Measurements from ENCODE around the gene NDUFC1. TPM values are rescaled to one million over a fixed set of nuclear protein-coding genes. Genes with fewer than 3 reads are reported as not detected.

The NDUFC1 gene
- total RNA-seq, 4 donors from 2014 or later: 23.9 to 34.5 (median 29.7) TPM

DNA sequence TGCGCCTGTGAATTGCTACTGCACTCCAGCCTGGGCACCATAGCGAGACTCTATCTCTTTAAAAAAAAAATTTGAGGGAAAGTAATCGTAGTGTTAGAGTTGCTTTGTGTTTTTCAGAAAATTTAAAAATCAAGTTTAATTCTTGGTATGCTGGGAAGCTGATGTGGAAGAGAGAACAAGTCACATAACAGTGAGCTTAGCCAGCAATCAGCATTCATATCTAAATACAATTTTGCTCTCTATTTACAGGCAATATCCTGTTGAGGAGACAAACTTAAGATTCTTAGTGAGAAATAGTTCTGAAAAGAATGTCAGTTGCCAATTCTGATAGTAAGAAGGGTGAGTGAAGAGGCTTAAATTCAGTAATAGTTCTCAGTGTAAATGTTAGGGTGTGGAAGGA lies 9.6 kb upstream of the NDUFC1 start:
- ATAC-seq (ENCODE audit: low FRiP score): no peak
- no peak for DNase-seq (ENCODE audit: low spot score)

DNA sequence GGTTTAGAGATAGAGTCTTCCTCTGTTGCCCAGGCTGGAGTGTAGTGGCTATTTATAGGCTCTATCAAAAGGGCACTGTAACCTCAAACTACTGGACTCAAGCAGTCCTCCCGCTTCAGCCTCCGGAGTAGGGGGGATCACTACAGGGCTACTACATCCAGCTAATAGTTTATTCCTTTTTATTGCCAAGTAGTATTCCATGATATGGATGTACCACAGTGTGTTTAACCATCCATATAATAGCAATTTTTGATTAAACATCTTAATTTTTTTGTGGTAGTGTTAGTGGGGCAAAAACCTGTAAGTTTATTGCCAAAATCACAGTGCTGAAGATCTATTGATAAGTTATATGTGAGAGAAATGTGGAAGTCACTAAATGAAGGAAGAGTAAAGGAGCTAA lies 2.6 kb upstream of the NDUFC1 start:
- ATAC-seq (ENCODE audit: low FRiP score): no peak
- TF ChIP-seq, protein P1, sequence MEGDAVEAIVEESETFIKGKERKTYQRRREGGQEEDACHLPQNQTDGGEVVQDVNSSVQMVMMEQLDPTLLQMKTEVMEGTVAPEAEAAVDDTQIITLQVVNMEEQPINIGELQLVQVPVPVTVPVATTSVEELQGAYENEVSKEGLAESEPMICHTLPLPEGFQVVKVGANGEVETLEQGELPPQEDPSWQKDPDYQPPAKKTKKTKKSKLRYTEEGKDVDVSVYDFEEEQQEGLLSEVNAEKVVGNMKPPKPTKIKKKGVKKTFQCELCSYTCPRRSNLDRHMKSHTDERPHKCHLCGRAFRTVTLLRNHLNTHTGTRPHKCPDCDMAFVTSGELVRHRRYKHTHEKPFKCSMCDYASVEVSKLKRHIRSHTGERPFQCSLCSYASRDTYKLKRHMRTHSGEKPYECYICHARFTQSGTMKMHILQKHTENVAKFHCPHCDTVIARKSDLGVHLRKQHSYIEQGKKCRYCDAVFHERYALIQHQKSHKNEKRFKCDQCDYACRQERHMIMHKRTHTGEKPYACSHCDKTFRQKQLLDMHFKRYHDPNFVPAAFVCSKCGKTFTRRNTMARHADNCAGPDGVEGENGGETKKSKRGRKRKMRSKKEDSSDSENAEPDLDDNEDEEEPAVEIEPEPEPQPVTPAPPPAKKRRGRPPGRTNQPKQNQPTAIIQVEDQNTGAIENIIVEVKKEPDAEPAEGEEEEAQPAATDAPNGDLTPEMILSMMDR (IDR thresholded peaks at IDR 0.05): no peak
- no peak for DNase-seq (ENCODE audit: low spot score)

More for the DNA sequence above, 9.6 kb upstream of the NDUFC1 start:
- TF ChIP-seq, protein P1 (IDR thresholded peaks at IDR 0.05): no peak

DNA sequence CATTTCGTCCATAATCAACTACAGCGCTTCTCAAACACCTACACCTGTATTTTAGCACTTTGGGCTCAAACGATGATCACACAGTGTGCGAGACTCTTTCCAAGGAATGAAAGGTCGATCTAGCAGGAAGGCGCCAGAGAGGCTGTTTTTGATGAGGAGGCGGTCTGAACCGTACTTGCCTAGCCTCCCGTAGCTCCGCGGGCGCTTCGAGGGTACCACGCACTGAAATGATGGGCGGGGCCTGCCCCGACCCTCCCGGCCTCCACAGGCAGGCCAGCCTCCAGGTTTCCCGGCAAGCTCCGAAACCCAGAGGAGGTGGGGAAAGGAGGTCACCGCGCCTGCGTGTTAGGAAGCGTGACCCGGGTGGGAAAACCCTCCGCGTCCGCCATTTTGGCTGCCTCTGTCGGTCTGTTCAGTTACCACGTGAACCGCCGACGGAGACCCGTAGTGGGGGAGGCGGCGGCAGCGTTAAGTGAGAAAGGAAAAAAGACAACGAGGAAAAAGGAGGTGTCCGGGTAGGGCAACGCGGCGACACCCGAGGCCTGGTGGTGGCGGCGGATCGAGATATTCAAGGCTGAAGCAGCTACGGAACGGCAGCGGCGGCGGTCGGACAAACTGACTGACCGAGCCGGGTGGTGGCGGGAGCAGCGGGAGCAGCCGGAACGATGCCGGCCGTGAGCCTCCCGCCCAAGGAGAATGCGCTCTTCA lies 1.0 kb downstream of the NDUFC1 start, which contains the start of gene NAA15:
TSS of gene NAA15 (plus strand) at position 393 of the 708 bp plus-strand sequence. CDS start at position 666, 273 bp downstream.
- peak; percentile 82 for DNase-seq (ENCODE audit: low spot score)
- TF ChIP-seq, protein P1 (IDR thresholded peaks at IDR 0.05): no peak
- ATAC-seq (ENCODE audit: low FRiP score): peak; percentile 96

DNA sequence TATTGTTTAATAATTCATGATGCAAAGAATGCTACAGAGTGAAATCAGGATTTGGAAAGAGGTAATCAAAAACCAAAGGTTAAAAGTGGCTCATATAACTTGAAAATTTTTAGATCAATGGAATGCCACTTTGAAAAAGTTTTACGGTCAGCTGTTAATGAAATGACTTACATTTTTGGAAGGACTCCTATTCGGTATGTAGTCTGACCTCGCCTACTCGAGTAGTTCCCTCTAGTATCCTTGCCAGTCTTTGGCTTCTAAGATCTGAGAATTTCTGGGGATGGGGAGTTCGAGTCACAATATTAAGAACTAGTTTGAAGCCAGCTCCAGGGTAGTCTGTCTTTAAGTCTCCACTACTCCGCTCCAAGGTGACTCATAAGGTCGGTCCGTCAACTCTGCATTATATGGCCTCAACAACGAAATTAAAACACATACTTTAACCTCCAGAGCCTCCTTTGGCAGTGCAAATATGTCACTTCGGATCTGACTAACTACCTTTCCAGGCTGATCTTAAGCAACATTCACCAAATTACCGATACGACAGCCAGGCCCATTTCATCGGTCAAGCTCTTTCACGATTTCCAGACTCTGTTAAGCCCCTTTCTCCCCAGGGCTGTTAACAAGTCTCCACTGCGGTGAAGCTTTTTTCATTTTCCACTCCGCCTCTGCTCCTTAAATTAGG lies 1.7 kb downstream of the NDUFC1 start:
- ATAC-seq (ENCODE audit: low FRiP score) (peak; percentile 65), DNase-seq (ENCODE audit: low spot score) (no peak)
- TF ChIP-seq, protein P1 (IDR thresholded peaks at IDR 0.05): no peak

DNA sequence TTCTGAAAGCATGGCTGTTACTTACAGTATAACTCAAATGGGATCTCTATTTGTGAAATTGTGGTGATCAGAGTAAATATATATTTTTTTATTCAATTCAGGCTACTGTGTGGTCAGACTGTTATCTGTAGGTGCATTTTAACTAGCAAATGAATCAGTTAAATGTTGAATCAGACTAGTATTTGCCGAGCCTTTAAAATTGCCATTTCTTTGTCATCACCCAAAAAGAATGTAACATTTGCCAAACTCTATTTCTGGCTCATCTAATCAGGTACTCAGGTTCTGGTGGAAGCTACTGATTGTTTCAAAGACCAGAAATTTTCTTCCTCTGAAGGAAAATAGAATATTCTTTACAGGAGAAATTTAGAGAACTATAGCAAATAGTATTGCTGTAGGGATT lies 2.7 kb downstream of the NDUFC1 start:
- TF ChIP-seq, protein P1 (IDR thresholded peaks at IDR 0.05): no peak
- DNase-seq (ENCODE audit: low spot score): no peak
- no peak for ATAC-seq (ENCODE audit: low FRiP score)

DNA sequence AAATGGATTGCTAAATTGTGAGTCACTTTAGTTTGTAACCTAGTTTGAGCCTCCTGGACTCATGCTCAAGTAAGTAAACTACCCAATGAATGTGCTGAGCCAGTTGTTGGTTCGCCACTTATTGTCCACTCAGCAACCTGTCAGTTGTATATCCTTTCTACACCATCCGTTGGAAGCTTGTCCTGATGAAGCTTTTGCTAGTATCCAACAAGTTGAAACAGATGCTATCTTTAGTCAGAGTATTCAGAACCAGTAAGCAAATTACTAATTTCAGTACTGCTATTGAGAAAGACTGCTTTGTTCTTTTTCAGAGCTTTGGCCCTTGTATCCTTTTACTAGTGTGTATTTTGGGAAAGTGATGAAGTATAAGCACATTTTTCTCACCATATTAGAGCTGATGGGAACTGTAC lies 5.3 kb downstream of the NDUFC1 start:
- TF ChIP-seq, protein P1 (IDR thresholded peaks at IDR 0.05): no peak
- no peak for ATAC-seq (ENCODE audit: low FRiP score)
- DNase-seq (ENCODE audit: low spot score): no peak

DNA sequence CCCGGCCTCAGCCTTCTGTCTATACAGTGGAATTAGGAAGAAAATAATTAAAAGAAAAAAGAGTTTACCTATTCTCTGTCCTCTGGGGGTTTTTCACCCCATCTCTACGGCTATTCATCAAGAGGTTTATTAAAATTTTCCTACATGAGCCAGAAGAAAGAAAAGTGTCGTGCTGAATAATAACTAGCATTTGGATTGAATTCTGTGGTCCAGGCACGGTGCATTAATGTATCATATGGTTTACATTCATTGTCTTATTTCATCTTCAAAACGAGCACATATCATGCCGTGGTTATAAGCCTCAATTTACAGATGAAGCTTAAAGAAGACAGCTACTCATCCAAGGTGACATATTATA lies 6.4 kb downstream of the NDUFC1 start:
- ATAC-seq (ENCODE audit: low FRiP score): no peak
- DNase-seq (ENCODE audit: low spot score): no peak

More for the DNA sequence above, 6.4 kb downstream of the NDUFC1 start:
- TF ChIP-seq, protein P1 (IDR thresholded peaks at IDR 0.05): no peak

All from omental fat pad (tissue), 4 donors.